Tibial nerve (tissue), 4 donors: ENCODE results near the gene ASB14.

Experiments
- CTCF ChIP-seq, 5 experiments: fragments of 200-600 bp in 3 of 5; fragments of 450-650 bp in 2 of 5; sonication (generic) in 3 of 5; IDR thresholded peaks; one replicate each; pipeline ENCODE4 v1.5.1; 2016 to 2019; ENCODE audit warnings: antibody characterized with exemption in 5 of 5, mild to moderate bottlenecking in 3 of 5, moderate library complexity in 2 of 5
- EP300 ChIP-seq, 2 donors: sonication (generic); formaldehyde crosslinking; IDR thresholded peaks; one replicate each; pipeline ENCODE4 v1.6.1; 2017; ENCODE audit warnings: antibody characterized with exemption in 2 of 2, mild to moderate bottlenecking in 1 of 2

GRCh38 chr3:57287205-57287604 is 5.3 kb downstream of the ASB14 start:
- TF ChIP-seq CTCF (IDR thresholded peaks at IDR 0.05): no peak
- TF ChIP-seq EP300 (IDR thresholded peaks at IDR 0.05): no peak
